AG04450 (cell line): Measurements from ENCODE around the gene TEKT5. TPM values are rescaled to one million over a fixed set of nuclear protein-coding genes. Genes with fewer than 3 reads are reported as not detected.

Source experiments
- CTCF ChIA-PET: fragments of 300-600, 350-600 bp; formaldehyde crosslinking; extraction: SDS; loops from one replicate; lab custom pipeline; 2022; ENCODE audit warnings: antibody characterized with exemption, inconsistent platforms; lab: Charles Lee
- POLR2A ChIA-PET: fragments of 350-600 bp; formaldehyde crosslinking; extraction: SDS; loops from one replicate; lab custom pipeline; 2021; ENCODE audit warnings: antibody characterized with exemption, inconsistent platforms; lab: Yijun Ruan, JAX
- DNase-seq: peaks from one replicate; pipeline ENCODE4 v3.0.0-alpha.2; 2011; ENCODE audit warnings: low read depth, low spot score
- H3K27ac ChIP-seq: one replicate; pipeline ENCODE4 v1.5.1; 2012; ENCODE audit warnings: low read depth, low read length, control low read depth
- H3K27me3 ChIP-seq: one replicate; pipeline ENCODE4 v1.6.0; 2012; ENCODE audit warnings: low read length; ENCODE audit not compliant: control insufficient read depth, insufficient read depth
- H3K4me3 ChIP-seq: 2 replicates; pipeline ENCODE4 v1.5.1; 2011; ENCODE audit warnings: mild to moderate bottlenecking, low read depth, low read length, control low read depth
- H3K9me3 ChIP-seq: 2 replicates; pipeline ENCODE4 v1.5.1; 2012; ENCODE audit warnings: low read length; ENCODE audit not compliant: control insufficient read depth, insufficient read depth
- polyA plus RNA-seq: library from polyadenylated mRNA; depleted of rRNA; stranded (reverse); fragments of >200 nt; gene quantifications from 2 replicates; pipeline ENCODE4 v1.2.3, GENCODE V29; 2011
- TF ChIP-seq, protein P1 (sequence below): IDR thresholded peaks from 2 replicates; pipeline ENCODE4 v1.5.1; 2011; ENCODE audit warnings: low read depth, low read length, control low read depth, inconsistent platforms

TEKT5 gene
- polyA plus RNA-seq, 1 experiment, result 0.15 TPM

DNA sequence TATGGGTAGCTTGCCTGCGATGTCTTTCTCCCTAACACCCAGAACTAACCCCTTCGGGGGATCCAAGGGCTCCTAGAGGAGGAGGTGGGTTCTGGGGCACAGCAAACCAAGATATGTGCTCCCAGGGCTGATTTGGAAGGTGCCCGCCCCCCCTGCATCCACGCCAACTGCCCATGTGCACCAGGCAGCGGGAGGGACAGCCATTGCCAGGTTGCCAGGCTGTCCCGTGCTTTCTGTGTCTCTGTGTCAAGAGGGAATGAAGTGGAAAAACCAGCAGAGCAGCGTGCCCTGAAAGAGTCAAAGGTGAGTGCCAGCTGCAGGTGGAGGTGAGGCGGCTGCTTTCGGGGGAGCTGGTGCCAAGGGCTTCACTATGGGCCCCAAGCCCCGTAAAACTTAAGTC is 6.4 kb downstream of the TEKT5 start:
- H3K9me3 ChIP-seq, result no peaks in the 10 kb centered on the region
- no peak overlapping the region for H3K27ac ChIP-seq
- no peak overlapping the region for H3K4me3 ChIP-seq
- ChIA-PET POLR2A (no interaction called here), CTCF (no interaction called here)
- TF ChIP-seq, protein P1, sequence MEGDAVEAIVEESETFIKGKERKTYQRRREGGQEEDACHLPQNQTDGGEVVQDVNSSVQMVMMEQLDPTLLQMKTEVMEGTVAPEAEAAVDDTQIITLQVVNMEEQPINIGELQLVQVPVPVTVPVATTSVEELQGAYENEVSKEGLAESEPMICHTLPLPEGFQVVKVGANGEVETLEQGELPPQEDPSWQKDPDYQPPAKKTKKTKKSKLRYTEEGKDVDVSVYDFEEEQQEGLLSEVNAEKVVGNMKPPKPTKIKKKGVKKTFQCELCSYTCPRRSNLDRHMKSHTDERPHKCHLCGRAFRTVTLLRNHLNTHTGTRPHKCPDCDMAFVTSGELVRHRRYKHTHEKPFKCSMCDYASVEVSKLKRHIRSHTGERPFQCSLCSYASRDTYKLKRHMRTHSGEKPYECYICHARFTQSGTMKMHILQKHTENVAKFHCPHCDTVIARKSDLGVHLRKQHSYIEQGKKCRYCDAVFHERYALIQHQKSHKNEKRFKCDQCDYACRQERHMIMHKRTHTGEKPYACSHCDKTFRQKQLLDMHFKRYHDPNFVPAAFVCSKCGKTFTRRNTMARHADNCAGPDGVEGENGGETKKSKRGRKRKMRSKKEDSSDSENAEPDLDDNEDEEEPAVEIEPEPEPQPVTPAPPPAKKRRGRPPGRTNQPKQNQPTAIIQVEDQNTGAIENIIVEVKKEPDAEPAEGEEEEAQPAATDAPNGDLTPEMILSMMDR, result no peak
- no peak for DNase-seq
- H3K27me3 ChIP-seq, result no peaks in the 10 kb centered on the region

DNA sequence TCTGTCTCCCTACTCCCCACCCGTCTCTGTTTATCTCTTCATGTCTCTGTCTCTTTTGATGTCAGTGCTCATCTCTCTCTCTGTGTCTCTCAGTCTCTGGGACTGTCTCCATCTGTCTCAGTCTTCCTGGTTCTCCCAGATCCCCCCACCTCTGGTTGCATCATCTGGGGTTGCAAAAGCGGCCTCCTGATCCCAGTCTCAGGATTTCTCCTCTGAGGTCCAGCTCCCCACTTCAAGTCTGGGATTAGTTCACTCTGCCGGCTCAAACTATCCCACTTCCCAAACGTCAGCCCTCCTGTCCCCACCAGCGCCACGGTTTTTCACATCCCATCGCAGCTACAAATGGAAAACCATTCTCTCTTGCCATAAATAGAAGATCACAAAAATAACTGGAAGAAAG is 9.0 kb downstream of the TEKT5 start:
- POLR2A ChIA-PET, result no interaction called here
- no peak for DNase-seq
- TF ChIP-seq, protein P1, result no peak

DNA sequence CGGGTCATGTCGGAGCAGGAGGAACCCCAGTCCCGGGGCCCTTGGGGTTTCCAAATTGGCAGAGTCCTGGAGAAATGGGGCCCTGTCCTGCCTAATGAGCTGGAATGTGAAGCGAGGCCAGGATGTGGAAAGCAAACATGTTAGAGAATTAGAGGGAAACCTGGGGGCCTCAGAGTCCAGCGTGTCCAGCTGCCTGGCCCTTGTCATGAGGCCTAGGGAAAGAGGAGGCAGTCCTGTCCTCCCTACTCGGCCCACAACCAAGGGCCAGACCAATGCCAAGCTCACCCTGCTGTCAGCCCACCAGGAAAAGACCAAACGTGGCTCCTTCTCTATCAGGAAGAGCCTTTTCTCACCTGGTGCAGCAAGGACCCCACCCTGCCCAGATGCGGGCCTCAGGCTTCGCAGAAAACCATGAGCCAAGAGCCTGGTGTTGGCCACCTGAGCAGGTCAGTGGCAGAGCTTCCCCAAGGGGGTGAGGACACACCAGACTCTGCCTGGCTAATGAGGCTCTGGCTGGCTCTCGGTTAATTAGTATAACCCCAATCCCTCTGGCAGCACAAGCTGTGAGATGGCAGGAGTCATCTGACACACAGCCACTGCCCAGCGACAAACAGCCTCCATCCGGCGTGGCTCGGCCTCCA is 10.1 kb downstream of the TEKT5 start:
- POLR2A ChIA-PET, result no interaction called here
- Histone ChIP-seq H3K4me3 (no peak overlapping the region), H3K27me3 (no peaks in the 10 kb centered on the region), H3K9me3 (no peaks in the 10 kb centered on the region), H3K27ac (no peak overlapping the region)
- CTCF ChIA-PET, result no interaction called here
- TF ChIP-seq, protein P1, result no peak
- no peak for DNase-seq

More for the DNA sequence above, 9.0 kb downstream of the TEKT5 start:
- CTCF ChIA-PET, result no interaction called here
- Histone ChIP-seq H3K27ac (no peak overlapping the region), H3K27me3 (no peaks in the 10 kb centered on the region), H3K9me3 (no peaks in the 10 kb centered on the region), H3K4me3 (no peak overlapping the region)

DNA sequence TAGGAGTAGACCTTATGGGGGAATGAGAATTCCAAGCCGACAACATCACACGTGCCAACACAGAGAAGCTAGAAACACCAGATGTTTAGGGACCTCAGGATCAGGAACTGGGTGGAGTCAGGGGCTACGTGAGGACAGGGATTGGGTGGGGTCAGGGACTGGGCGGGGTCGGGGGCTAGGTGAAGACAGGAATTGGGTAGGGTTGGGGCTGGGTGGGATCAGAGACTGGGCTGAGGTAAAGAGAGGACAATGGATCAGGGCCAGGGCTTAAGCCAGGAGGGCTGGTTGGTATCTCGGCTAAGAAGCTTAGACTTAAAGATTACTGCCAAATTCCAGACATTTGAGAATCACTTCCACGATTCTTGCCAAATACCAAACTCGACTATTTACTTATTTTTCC is 11.6 kb downstream of the TEKT5 start:
- no peaks in the 10 kb centered on the region for H3K27me3 ChIP-seq
- POLR2A ChIA-PET, result no interaction called here

DNA sequence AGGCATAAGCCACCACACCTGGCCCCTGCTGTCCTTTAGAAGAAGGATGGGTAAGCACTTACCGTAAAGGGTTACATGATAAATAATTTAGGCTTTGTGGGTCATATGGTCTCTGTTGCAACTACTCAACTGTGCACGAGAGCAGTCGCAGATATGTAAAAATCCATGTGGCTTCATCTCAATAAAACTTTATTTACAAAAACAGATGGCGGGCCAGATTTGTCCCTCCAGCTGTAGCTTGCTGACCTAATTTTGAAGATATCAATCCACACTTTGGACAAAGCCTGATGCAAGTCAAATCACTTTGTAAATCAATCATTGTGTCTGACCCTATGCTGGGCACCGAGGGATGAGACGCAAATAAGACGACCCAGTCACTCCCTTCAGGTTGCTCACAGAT is 12.1 kb downstream of the TEKT5 start:
- Histone ChIP-seq H3K4me3 (no peak overlapping the region), H3K27ac (no peak overlapping the region), H3K27me3 (peaks cover 3% of the 10 kb centered on the region), H3K9me3 (no peaks in the 10 kb centered on the region)
- TF ChIP-seq, protein P1, result no peak
- no peak for DNase-seq
- POLR2A ChIA-PET, result no interaction called here
- CTCF ChIA-PET, result no interaction called here

More for the DNA sequence above, 11.6 kb downstream of the TEKT5 start:
- TF ChIP-seq, protein P1, result no peak
- no peak overlapping the region for H3K4me3 ChIP-seq
- no peak overlapping the region for H3K27ac ChIP-seq
- H3K9me3 ChIP-seq, result no peaks in the 10 kb centered on the region
- CTCF ChIA-PET, result interaction anchor here (0.6 kb wide), 1 partner anchor 1510 kb away, joined by 4 read pairs; no protein-coding TSS in a partner anchor
- no peak for DNase-seq
